ENCODE data around the gene ERVFRD-1.

DNA sequence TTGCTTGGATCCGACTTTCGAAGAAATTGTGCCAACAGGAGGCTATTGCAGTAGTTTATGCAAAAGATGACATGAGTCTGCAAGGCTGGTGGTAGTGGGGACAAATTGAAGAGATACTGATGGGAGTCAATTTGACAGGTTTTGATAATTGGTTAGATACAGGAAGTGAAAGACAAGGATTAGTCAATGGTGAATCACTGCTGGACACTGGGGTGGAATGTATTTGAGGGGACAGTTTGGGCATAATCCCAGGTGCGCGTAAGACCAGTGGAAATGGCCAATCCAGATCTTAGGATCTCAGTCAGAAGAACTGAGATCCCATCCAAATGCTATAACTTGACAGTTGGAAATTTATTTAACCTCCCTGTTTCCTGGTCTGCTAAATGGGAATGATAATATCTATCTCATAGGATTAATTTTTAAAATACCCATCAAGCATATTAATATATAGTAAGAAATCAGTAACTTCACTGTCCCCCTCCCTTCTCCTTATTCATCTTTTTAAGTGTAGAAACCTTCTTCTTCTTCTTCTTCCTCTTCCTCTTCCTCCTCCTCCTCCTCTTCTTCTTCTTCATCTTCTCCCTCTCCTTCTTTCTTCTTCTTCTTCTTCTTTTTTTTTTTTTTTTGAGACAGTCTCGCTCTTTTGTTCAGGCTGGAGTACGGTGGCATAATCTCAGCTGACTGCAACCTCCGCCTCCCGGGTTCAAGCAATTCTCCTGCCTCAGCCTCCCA lies 30.9 kb upstream of the ERVFRD-1 start:
- TF ChIP-seq CTCF (IDR thresholded peaks at IDR 0.05; ENCODE audit: low read length) (no peak), EZH2 (IDR thresholded peaks at IDR 0.05; ENCODE audit: borderline replicate concordance, low read length) (no peak)

Data from OCI-LY1 (cell line).